ENCODE measurements around the gene CD3E.

- TF ChIP-seq CTCF (IDR thresholded peaks at IDR 0.05 in 8 of 11, conservative IDR thresholded peaks at IDR 0.05 in 3 of 11), result no peak
- no peak for TF ChIP-seq POLR2A (IDR thresholded peaks at IDR 0.05)
Measured at GRCh38 chr11:118287006-118287405, 17.5 kb upstream of the CD3E start.
